Measurements from ENCODE around the gene UBE2QL1. TPM values are rescaled to one million over a fixed set of nuclear protein-coding genes. Genes with fewer than 3 reads are reported as not detected.

Gene UBE2QL1
- total RNA-seq, 1 donor from 2014 or later: under 0.01 TPM

DNA sequence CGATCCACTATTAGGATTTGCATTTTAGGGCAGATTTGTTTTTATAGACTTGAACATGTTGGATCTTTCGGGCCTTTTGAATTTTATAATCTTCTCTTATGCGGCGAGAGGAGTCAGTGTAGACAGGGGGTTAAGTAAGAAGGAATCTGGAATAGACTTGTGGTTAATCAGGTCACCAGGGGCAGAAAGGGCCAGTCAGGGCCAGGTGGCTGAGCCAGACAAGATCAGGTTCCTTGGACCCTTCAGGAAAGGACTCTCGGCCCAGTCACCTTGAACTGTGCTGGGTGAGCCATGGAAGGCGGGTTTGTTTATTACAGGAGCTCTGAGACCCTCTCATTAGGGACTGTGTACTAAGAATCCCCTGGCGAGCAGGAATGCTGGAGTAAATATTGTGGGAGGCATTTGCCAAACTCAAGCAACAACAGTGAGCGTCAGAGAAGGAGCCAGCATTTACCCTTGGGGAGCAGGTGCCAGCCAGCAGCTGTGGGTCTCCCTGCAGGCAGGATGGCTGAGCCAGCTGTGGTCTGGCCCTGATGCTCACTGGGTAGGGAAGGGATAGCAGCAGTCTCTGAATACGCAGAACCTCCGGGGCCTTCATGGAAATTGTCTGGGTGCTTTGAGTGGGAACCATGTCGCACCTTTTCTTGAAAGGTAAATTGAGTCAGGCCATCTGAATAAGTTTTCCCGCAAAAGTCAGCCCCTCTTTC is 79.2 kb downstream of the UBE2QL1 start:
- no peak for DNase-seq (ENCODE audit: low read depth, low spot score)

GRCh38 chr5:6535594-6535993 is 86.9 kb downstream of the UBE2QL1 start:
- no peak for DNase-seq (ENCODE audit: low read depth, low spot score)

GRCh38 chr5:6539060-6539459 is 90.4 kb downstream of the UBE2QL1 start:
- no peak for DNase-seq (ENCODE audit: low read depth, low spot score)

- DNase-seq (ENCODE audit: low read depth, low spot score): no peak
Observed at GRCh38 chr5:6540111-6540827, 91.6 kb downstream of the UBE2QL1 start.

- no peak for DNase-seq (ENCODE audit: low read depth, low spot score)
Observed at GRCh38 chr5:6541256-6542013, 92.8 kb downstream of the UBE2QL1 start.

DNA sequence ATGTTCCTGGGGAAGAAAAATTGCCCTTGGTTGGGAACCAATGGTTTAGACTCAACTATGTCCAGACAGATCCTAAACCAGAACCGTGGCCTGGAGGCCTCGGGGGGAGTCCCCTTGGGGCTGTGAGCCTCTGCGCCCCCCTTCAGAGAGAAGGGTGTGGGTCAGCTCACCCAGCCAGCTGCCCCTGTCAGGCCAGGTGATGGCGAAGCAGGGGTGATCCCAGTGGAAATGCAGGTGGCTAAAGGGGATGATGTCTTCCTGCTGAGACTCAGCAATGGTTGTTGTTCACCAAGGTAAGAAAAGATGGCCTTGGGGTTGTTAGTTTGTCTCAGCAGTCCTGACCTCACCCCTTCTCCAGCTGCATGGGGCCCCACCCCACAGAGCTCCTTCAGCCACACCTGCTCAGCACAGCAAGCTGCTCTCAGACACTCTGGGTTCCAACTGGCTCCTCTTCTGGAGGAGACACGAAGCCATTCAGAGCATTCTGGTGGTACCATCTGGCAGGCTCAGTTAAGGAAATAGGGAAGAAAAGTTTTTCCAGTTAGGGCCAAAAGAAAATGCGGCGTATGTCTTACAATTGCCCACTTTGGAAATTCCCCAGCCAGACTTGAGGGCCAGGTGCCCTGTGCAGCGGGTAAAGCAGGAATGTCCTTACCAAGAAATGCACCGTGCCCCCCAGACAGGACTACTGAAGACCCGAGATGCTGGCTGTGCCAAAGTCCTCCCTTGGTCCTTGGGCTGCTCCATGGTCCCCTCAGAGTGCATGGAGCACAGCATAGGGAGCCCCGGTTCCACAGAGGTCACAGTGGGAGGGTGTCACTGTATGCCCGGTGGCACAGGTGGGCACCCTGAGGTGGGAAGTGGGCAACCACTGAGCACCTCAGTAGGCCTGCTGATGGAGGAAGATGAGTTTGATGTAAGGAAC is 94.0 kb downstream of the UBE2QL1 start:
- no peak for DNase-seq (ENCODE audit: low read depth, low spot score)

DNA sequence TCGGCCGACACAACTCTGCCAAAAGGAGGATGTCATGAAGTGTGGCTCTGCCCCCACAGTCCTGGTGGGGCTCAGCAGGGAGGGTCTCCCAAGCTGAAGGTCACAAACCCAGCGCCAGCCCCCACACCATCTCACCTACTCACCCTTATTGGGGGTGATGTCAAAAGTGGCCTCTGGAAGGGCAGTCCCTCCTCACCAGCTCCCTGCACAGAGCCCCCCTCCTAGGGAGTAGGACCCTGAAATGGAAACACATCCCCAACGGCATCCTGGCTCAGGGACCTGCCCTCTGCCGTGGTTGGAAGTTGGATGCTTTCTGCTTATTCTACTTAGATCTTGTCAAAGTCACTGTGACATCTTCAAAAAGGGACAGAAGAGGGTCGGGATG is 94.7 kb downstream of the UBE2QL1 start:
- no peak for DNase-seq (ENCODE audit: low read depth, low spot score)

DNA sequence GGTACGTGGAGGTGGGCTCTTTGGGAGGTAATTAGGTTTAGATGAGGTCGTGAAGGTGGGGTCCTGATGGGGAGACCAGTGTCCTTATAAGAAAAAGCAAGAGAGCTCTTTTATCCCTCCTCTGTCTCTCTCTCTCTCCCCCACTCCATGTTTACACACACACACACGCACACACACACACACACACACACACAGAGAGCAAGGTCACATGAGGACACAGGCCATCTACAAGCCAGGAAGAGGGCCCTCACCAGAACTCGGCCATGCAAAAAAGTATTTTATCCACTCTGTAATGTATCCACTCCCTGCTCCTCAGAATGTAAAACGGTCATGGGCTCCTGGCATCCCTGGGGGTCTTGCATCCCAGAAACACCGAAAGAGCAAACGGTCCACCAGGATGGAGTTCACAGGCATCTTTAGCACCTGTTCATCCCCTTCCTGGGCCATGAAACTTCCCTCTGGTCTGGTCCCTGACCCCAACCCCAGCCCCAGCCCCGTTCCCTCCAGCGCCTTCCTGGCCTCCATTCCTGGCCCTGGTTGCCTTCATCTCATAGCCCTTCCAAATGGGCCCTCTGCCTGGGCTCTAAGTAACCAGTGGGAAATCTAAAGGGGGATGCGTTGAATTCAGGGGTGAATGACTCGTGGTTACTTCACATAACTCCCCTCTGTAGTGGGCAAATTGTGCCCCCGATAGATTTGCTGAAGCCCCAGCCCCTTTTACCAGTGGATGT is 95.3 kb downstream of the UBE2QL1 start:
- no peak for DNase-seq (ENCODE audit: low read depth, low spot score)

Other genes with a start within 250 kb of the UBE2QL1 start
- 9.2 and 12.9 TPM in 2 replicates for gene MED10, start 70.3 kb upstream of the UBE2QL1 start, total RNA-seq
- 81.8 and 91.5 TPM in 2 replicates for gene NSUN2, start 184.2 kb downstream of the UBE2QL1 start, total RNA-seq
- gene SRD5A1, start 184.6 kb downstream of the UBE2QL1 start, total RNA-seq: 11.3 and 13.6 TPM in 2 replicates